Karpas-422 (cell line): ENCODE measurements around the gene REXO1. TPM values are rescaled to one million over a fixed set of nuclear protein-coding genes. Genes with fewer than 3 reads are reported as not detected.

Experiments
- DNase-seq: peaks from one replicate; pipeline ENCODE4 v3.0.0-alpha.2; 2015
- H2AFZ ChIP-seq: fragments of 200-600 bp; sonication (generic); 2 replicates; pipeline ENCODE4 v1.6.1; 2014; ENCODE audit warnings: antibody characterized with exemption, low read length, mixed read lengths
- H3K27ac ChIP-seq: fragments of 200-600 bp; sonication (generic); 2 replicates; pipeline ENCODE4 v1.5.1; 2014; ENCODE audit warnings: mild to moderate bottlenecking, low read length, moderate library complexity
- H3K27me3 ChIP-seq: fragments of 200-600 bp; sonication (generic); 2 replicates; pipeline ENCODE4 v1.6.1; 2014; ENCODE audit warnings: low read length, mixed read lengths
- H3K36me3 ChIP-seq: fragments of 200-600 bp; sonication (generic); 2 replicates; pipeline ENCODE4 v1.6.1; 2014; ENCODE audit warnings: low read length, mixed read lengths; ENCODE audit not compliant: insufficient read depth
- H3K4me1 ChIP-seq: fragments of 200-600 bp; sonication (generic); 2 replicates; pipeline ENCODE4 v1.6.1; 2014; ENCODE audit warnings: mild to moderate bottlenecking, low read length, mixed read lengths
- H3K4me2 ChIP-seq: fragments of 200-600 bp; sonication (generic); 2 replicates; pipeline ENCODE4 v1.6.1; 2014; ENCODE audit warnings: low read length, low read depth, mild to moderate bottlenecking; ENCODE audit not compliant: poor library complexity, severe bottlenecking
- H3K4me3 ChIP-seq: fragments of 200-600 bp; sonication (generic); 2 replicates; pipeline ENCODE4 v1.5.1; 2014; ENCODE audit warnings: mild to moderate bottlenecking, antibody characterized with exemption, low read length, mixed read lengths
- H3K79me2 ChIP-seq: fragments of 200-600 bp; sonication (generic); 2 replicates; pipeline ENCODE4 v1.6.1; 2014; ENCODE audit warnings: mild to moderate bottlenecking, low read length, mixed read lengths
- H3K9ac ChIP-seq: fragments of 200-600 bp; sonication (generic); 2 replicates; pipeline ENCODE4 v1.6.0; 2014; ENCODE audit warnings: low read length
- H3K9me2 ChIP-seq: fragments of 200-600 bp; sonication (generic), shearing (Covaris generic); replicated peaks from 2 replicates; pipeline ENCODE4 v1.6.0; 2014; ENCODE audit warnings: mild to moderate bottlenecking, low read length, moderate library complexity; ENCODE audit not compliant: insufficient read depth
- H3K9me3 ChIP-seq: fragments of 300-700, 200-600 bp; sonication (generic); 2 replicates; pipeline ENCODE4 v1.6.1; 2014; ENCODE audit warnings: low read length, mixed read lengths
- H4K20me1 ChIP-seq: fragments of 200-600 bp; sonication (generic); 2 replicates; pipeline ENCODE4 v1.6.1; 2014; ENCODE audit warnings: mild to moderate bottlenecking, antibody characterized with exemption, low read length, low read depth; ENCODE audit not compliant: insufficient read depth
- total RNA-seq: library from RNA; depleted of rRNA; stranded (reverse); fragments of >200 nt; shearing (Covaris generic); gene quantifications from 2 replicates; pipeline ENCODE4 v1.2.3, GENCODE V29; 2014; ENCODE audit warnings: low replicate concordance

The REXO1 gene
- total RNA-seq, 1 experiment from 2014 or later, result 15.7 TPM

GRCh38 chr19:1828279-1829238 lies 19.7 kb downstream of the REXO1 start:
- no peak overlapping the region for H3K27ac ChIP-seq
- no peak overlapping the region for H3K4me3 ChIP-seq
- peaks cover 16% of the 10 kb centered on the region; the same call in 1 of the 2 replicates for H4K20me1 ChIP-seq
- peaks cover 13% of the 10 kb centered on the region; the same call in 1 of the 2 replicates for H3K36me3 ChIP-seq
- no peaks in the 10 kb centered on the region for H3K9me2 ChIP-seq
- H2AFZ ChIP-seq, result no peak overlapping the region
- H3K4me2 ChIP-seq, result no peak overlapping the region
- no peaks in the 10 kb centered on the region for H3K27me3 ChIP-seq
- peaks cover 4% of the 10 kb centered on the region; the same call in 1 of the 2 replicates for H3K4me1 ChIP-seq
- peaks cover 36% of the 10 kb centered on the region for H3K79me2 ChIP-seq
- H3K9ac ChIP-seq, result no peak overlapping the region
- no peak for DNase-seq
- no peaks in the 10 kb centered on the region for H3K9me3 ChIP-seq

GRCh38 chr19:1827566-1828278 lies 20.6 kb downstream of the REXO1 start:
- Histone ChIP-seq H3K9me2 (no peaks in the 10 kb centered on the region), H3K27me3 (no peaks in the 10 kb centered on the region), H3K79me2 (peaks cover 28% of the 10 kb centered on the region), H3K27ac (no peak overlapping the region), H4K20me1 (peaks cover 15% of the 10 kb centered on the region; the same call in 1 of the 2 replicates), H3K9me3 (no peaks in the 10 kb centered on the region), H3K9ac (no peak overlapping the region), H2AFZ (no peak overlapping the region), H3K36me3 (peaks cover 13% of the 10 kb centered on the region; the same call in 1 of the 2 replicates), H3K4me1 (peaks cover 4% of the 10 kb centered on the region; the same call in 1 of the 2 replicates), H3K4me2 (no peak overlapping the region), H3K4me3 (no peak overlapping the region)
- DNase-seq, result no peak

DNA sequence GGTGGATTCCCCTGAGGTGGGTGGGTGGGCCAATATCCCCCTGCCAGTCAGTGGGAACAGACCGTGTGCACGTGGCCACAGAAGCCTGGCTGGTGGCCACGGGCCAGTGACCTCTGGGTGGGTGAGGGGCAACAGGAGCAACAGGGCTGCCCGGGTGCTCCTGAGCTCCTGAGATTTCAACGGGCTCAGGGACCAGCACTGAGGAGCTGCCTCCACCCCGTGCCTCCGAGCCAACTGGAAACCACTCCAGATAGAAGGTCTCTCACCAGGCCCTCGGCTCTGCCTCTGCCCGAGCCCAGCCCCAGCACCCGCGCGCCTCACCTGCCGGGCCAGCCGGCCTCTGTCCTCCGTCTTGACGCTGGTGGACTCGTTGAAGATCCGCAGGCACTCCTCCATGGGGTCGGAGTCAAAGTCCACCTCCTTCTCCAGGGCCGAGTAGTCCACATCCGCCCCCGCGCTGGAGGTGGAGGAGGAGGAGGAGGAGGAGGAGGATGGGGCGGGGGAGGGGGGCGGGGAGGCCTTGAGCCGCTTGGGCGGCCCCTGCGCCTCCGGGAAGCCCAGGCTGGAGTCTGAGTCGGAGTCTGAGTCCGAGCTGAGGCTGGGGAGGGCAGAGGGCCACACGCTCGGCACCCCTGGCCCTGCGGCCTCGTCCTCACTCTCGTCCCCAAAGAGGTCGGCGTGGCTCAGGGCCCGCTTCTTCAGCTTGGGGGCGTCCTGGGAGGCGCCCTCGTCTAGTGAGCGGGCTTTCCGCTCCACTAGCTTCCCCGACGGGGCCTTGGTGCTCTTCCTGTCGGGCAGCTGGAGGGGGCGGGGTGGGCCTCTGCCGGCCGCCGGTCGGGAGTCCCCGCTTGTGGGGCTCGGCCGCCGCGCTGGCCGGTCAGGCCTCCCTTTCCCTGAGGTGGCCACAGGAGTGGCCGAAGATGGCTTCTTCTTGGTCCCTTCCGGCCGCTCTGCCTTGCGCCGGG lies 21.4 kb downstream of the REXO1 start:
- peak; percentile 52 for DNase-seq

GRCh38 chr19:1825909-1826556 lies 22.2 kb downstream of the REXO1 start:
- peak; percentile 90 for DNase-seq
- Histone ChIP-seq H3K4me1 (peaks cover 4% of the 10 kb centered on the region; the same call in 1 of the 2 replicates), H3K4me3 (no peak overlapping the region), H3K36me3 (peaks cover 13% of the 10 kb centered on the region; the same call in 1 of the 2 replicates), H2AFZ (no peak overlapping the region), H3K79me2 (peaks cover 20% of the 10 kb centered on the region), H3K9me2 (no peaks in the 10 kb centered on the region), H3K27ac (no peak overlapping the region), H3K27me3 (no peaks in the 10 kb centered on the region), H4K20me1 (peaks cover 13% of the 10 kb centered on the region; the same call in 1 of the 2 replicates), H3K4me2 (no peak overlapping the region), H3K9me3 (no peaks in the 10 kb centered on the region), H3K9ac (no peak overlapping the region)

More for the DNA sequence above, 21.4 kb downstream of the REXO1 start:
- no peak overlapping the region for H3K9ac ChIP-seq
- H3K27ac ChIP-seq, result no peak overlapping the region
- peaks cover 24% of the 10 kb centered on the region for H3K79me2 ChIP-seq
- H3K9me2 ChIP-seq, result no peaks in the 10 kb centered on the region
- no peak overlapping the region for H3K4me2 ChIP-seq
- H3K4me3 ChIP-seq, result no peak overlapping the region
- peaks cover 13% of the 10 kb centered on the region; the same call in 1 of the 2 replicates for H3K36me3 ChIP-seq
- H3K4me1 ChIP-seq, result peaks cover 4% of the 10 kb centered on the region; the same call in 1 of the 2 replicates
- H4K20me1 ChIP-seq, result peaks cover 13% of the 10 kb centered on the region; the same call in 1 of the 2 replicates
- no peak overlapping the region for H2AFZ ChIP-seq
- no peaks in the 10 kb centered on the region for H3K27me3 ChIP-seq
- H3K9me3 ChIP-seq, result no peaks in the 10 kb centered on the region

- peaks cover 6% of the 10 kb centered on the region for H3K79me2 ChIP-seq
- no peak overlapping the region for H3K4me2 ChIP-seq
- no peak for DNase-seq
- no peaks in the 10 kb centered on the region for H3K9me2 ChIP-seq
- no peak overlapping the region for H2AFZ ChIP-seq
- peaks cover 4% of the 10 kb centered on the region; the same call in 1 of the 2 replicates for H3K4me1 ChIP-seq
- H3K36me3 ChIP-seq, result peaks cover 6% of the 10 kb centered on the region; the same call in 1 of the 2 replicates
- H4K20me1 ChIP-seq, result peaks cover 13% of the 10 kb centered on the region; the same call in 1 of the 2 replicates
- H3K9ac ChIP-seq, result no peak overlapping the region
- H3K9me3 ChIP-seq, result no peaks in the 10 kb centered on the region
- H3K4me3 ChIP-seq, result no peak overlapping the region
- H3K27me3 ChIP-seq, result no peaks in the 10 kb centered on the region
- no peak overlapping the region for H3K27ac ChIP-seq
Observed at GRCh38 chr19:1824252-1824622, 24.0 kb downstream of the REXO1 start.

DNA sequence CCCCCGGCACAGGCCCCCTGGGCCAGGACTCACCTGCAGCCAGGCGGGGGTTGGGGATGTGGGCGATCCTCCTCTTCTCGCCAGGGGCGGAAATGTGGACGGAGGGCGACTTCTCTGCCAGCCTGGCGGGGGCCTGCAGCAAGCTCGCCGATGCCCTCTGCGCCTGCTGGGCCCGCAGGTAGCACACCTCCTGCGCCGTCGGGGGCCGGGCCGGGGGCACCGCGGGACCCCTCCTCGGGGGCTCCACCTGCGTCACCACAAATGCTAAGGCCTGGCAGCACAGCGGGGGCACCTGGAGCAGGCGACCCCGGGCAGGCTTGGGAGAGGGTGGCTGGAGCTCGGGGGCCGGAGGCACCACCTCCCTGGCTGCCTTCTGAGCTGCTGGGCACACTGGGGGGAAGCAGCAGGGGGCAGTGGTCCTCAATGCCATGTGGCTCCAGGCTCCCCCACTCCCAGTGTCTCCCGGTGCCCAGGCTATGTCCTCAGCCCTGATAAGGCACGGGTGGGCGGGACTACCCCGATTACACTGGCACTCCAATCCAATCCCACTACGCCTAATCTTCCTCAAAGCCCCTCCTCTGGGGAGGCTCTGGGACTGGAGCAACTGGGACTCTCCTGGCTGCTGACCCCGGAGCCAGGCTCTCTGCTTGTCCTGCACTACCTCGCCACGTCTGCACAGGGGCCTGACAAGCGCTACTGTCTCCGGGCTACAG lies 24.6 kb downstream of the REXO1 start:
- Histone ChIP-seq H3K4me3 (no peak overlapping the region), H3K79me2 (peaks cover 6% of the 10 kb centered on the region), H3K9me3 (no peaks in the 10 kb centered on the region), H3K27ac (no peak overlapping the region), H3K27me3 (no peaks in the 10 kb centered on the region), H3K4me2 (no peak overlapping the region), H4K20me1 (peaks cover 13% of the 10 kb centered on the region; the same call in 1 of the 2 replicates), H3K4me1 (peaks cover 4% of the 10 kb centered on the region; the same call in 1 of the 2 replicates), H2AFZ (no peak overlapping the region), H3K9ac (no peak overlapping the region), H3K36me3 (peaks cover 6% of the 10 kb centered on the region), H3K9me2 (no peaks in the 10 kb centered on the region)
- no peak for DNase-seq

DNA sequence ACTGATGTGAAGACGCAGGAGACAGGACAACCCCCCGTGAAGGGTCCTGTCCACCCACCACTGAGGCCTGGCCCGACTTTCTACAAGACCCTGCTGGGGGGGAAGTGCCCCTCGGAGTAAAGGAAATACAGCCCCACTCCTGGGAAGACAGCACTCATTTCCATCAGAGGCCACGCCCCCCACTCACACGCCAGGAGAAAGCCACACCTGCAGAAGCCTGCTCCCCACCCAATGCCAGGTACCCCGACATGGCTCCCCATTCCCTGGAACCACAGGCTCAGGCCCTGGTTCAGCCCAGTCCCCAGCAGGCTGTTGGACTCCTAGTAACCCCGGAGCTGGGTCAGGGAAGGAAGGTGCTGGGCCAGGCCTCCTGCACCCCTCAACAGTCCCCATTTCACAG lies 25.3 kb downstream of the REXO1 start:
- Histone ChIP-seq H3K4me2 (no peak overlapping the region), H3K4me3 (no peak overlapping the region), H4K20me1 (peaks cover 13% of the 10 kb centered on the region; the same call in 1 of the 2 replicates), H3K36me3 (peaks cover 6% of the 10 kb centered on the region), H3K9me3 (no peaks in the 10 kb centered on the region), H2AFZ (no peak overlapping the region), H3K27ac (no peak overlapping the region), H3K79me2 (peaks cover 6% of the 10 kb centered on the region), H3K9ac (no peak overlapping the region), H3K4me1 (peaks cover 4% of the 10 kb centered on the region; the same call in 1 of the 2 replicates), H3K27me3 (no peaks in the 10 kb centered on the region), H3K9me2 (no peaks in the 10 kb centered on the region)
- no peak for DNase-seq
